Measurements from ENCODE around the gene EHD3. TPM values are rescaled to one million over a fixed set of nuclear protein-coding genes. Genes with fewer than 3 reads are reported as not detected.
"Not testable (repeated sequence)": the region's sequence is repeated elsewhere in the genome, so short reads cannot be mapped to it uniquely, and the experiment has no call there.

EHD3 gene
- total RNA-seq, 1 donor from 2014 or later, result 8.0 TPM

DNA sequence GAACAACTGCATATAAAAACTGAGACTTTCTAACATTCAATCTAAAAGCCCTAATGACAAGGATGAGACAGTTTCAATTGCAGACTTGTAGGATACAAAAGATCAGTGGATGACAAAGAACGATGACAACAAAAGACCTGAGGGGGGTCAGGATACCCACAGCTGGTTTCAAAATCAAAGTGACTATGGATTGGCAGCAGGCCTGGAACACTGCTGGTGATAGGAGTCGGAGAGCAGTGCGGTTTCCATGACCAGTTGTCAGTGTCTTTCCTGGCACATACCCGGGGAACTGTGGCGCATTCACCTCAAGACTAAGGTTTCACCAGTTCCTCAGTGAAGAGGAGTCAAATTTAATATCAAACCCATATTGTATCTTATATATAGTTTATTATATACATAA, 42.0 kb downstream of the EHD3 start:
- no peak overlapping the region for H3K4me3 Mint-ChIP-seq (ENCODE audit: unreplicated experiment)
- peaks cover 2% of the 10 kb centered on the region for H3K4me1 Mint-ChIP-seq (ENCODE audit: unreplicated experiment)
- H3K36me3 Mint-ChIP-seq (ENCODE audit: low read depth, unreplicated experiment), result no peaks in the 10 kb centered on the region
- TF ChIP-seq, protein P1, sequence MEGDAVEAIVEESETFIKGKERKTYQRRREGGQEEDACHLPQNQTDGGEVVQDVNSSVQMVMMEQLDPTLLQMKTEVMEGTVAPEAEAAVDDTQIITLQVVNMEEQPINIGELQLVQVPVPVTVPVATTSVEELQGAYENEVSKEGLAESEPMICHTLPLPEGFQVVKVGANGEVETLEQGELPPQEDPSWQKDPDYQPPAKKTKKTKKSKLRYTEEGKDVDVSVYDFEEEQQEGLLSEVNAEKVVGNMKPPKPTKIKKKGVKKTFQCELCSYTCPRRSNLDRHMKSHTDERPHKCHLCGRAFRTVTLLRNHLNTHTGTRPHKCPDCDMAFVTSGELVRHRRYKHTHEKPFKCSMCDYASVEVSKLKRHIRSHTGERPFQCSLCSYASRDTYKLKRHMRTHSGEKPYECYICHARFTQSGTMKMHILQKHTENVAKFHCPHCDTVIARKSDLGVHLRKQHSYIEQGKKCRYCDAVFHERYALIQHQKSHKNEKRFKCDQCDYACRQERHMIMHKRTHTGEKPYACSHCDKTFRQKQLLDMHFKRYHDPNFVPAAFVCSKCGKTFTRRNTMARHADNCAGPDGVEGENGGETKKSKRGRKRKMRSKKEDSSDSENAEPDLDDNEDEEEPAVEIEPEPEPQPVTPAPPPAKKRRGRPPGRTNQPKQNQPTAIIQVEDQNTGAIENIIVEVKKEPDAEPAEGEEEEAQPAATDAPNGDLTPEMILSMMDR (IDR thresholded peaks at IDR 0.05; ENCODE audit: unreplicated experiment), result no peak
- H3K27ac Mint-ChIP-seq (ENCODE audit: unreplicated experiment), result no peak overlapping the region
- no peak for DNase-seq (ENCODE audit: low spot score)
- no peaks in the 10 kb centered on the region for H3K9me3 Mint-ChIP-seq (ENCODE audit: unreplicated experiment)
- peaks cover 2% of the 10 kb centered on the region for H3K27me3 Mint-ChIP-seq (ENCODE audit: unreplicated experiment)

DNA sequence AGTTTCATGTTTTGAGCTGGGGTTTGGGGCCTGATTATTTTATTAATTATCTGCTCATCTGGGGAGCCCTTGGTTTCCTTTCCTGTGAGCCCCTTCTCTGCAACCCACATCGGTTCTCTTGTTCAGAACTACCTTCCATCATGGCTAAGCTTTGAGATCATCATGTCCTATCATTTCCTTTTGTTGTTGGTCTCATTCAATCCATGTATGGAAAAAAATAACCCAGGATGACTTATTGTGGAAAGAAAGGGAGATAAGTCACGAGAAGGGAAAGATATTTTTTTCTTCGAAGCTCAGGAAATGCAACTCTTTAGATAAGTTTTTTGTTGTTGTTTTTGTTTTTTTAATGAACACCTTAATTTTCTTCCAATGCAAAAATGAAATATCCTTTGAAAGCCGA, 43.7 kb downstream of the EHD3 start:
- Mint-ChIP-seq H3K36me3 (ENCODE audit: low read depth, unreplicated experiment) (no peaks in the 10 kb centered on the region), H3K4me1 (ENCODE audit: unreplicated experiment) (peaks cover 2% of the 10 kb centered on the region), H3K27ac (ENCODE audit: unreplicated experiment) (no peak overlapping the region), H3K4me3 (ENCODE audit: unreplicated experiment) (no peak overlapping the region), H3K27me3 (ENCODE audit: unreplicated experiment) (peaks cover 5% of the 10 kb centered on the region), H3K9me3 (ENCODE audit: unreplicated experiment) (no peaks in the 10 kb centered on the region)
- TF ChIP-seq, protein P1 (IDR thresholded peaks at IDR 0.05; ENCODE audit: unreplicated experiment), result no peak
- no peak for DNase-seq (ENCODE audit: low spot score)

DNA sequence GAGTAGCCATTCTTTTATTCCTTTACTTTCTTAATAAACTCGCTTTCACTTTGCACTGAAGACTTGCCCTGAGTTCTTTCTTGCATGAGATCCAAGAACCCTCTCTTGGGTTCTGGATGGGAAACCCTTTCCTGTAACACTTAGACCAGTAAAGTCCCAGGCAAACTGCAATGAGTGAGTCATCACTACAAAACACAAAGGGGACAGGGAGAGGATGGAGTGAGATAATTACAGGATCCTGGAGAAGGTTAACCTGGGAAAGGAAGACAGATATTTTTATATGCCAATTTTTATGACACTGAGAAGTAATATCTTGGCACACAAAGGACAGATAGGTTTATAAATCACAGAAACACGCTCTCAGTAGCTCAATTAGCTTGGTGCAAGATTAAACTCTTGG, 48.7 kb downstream of the EHD3 start:
- Mint-ChIP-seq H3K36me3 (ENCODE audit: low read depth, unreplicated experiment) (no peaks in the 10 kb centered on the region), H3K27me3 (ENCODE audit: unreplicated experiment) (peaks cover 7% of the 10 kb centered on the region), H3K4me1 (ENCODE audit: unreplicated experiment) (peaks cover 17% of the 10 kb centered on the region), H3K27ac (ENCODE audit: unreplicated experiment) (no peak overlapping the region), H3K4me3 (ENCODE audit: unreplicated experiment) (no peak overlapping the region), H3K9me3 (ENCODE audit: unreplicated experiment) (no peaks in the 10 kb centered on the region)
- TF ChIP-seq, protein P1 (IDR thresholded peaks at IDR 0.05; ENCODE audit: unreplicated experiment), result no peak
- no peak for DNase-seq (ENCODE audit: low spot score)

DNA sequence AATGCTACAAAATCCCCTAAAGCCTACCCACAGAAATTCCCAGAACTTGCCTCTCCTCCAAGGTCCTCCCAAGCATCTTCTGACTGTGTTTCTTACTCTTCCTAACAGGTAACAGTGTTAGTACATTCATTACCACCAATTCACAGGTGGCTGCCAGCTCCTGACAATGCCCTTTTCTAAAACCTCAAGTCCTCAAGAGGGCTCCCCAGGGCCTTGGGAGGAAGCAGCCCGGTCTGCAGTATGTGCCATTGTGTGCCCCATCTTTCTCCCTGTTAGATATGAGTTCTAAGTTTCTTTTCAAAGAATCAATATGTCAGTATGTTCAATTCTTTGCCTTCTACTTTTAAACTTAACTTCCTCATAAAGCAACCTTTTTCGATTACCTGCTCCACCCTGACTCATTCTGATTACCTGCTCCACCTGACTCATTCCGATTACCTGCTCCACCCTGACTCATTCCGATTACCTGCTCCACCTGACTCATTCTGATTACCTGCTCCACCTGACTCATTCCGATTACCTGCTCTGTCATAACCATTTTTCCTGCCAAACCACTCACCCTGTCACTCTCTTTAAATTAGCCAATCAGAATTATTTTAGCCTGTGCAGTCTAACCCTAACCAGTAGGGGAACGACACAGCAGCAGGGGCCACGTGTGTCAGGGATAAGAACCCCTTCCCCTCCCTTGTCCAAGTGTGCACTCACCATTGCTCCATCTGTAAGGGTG, 49.4 kb downstream of the EHD3 start:
- H3K36me3 Mint-ChIP-seq (ENCODE audit: low read depth, unreplicated experiment); H3K27me3 Mint-ChIP-seq (ENCODE audit: unreplicated experiment); H3K9me3 Mint-ChIP-seq (ENCODE audit: unreplicated experiment); DNase-seq (ENCODE audit: low spot score); H3K27ac Mint-ChIP-seq (ENCODE audit: unreplicated experiment); H3K4me3 Mint-ChIP-seq (ENCODE audit: unreplicated experiment): not testable (repeated sequence)
- H3K4me1 Mint-ChIP-seq (ENCODE audit: unreplicated experiment), result peaks cover 23% of the 10 kb centered on the region

DNA sequence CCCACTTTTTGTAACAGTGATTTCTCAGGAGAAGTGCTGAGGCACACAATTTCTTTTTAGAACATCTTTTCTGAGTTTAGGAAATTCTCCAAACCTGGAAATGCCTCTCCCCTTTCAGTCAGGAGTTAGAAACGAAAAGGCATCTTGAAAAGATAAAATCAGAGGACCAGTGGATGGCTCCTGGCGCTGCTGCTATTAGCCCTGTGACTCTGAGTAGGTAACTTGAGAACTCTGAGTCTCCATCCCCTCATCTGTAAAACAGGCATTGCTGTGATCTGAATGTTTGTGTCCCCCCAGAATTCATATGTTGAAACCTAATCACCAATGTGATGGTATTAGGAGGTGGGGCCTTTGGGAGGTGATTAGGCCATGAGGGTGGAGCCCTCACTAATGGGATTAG, 50.2 kb downstream of the EHD3 start:
- H3K36me3 Mint-ChIP-seq (ENCODE audit: low read depth, unreplicated experiment), result no peaks in the 10 kb centered on the region
- peaks cover 6% of the 10 kb centered on the region for H3K27me3 Mint-ChIP-seq (ENCODE audit: unreplicated experiment)
- no peak for DNase-seq (ENCODE audit: low spot score)
- H3K4me1 Mint-ChIP-seq (ENCODE audit: unreplicated experiment), result peaks cover 25% of the 10 kb centered on the region
- H3K4me3 Mint-ChIP-seq (ENCODE audit: unreplicated experiment), result no peak overlapping the region
- TF ChIP-seq, protein P1 (IDR thresholded peaks at IDR 0.05; ENCODE audit: unreplicated experiment), result no peak
- H3K27ac Mint-ChIP-seq (ENCODE audit: unreplicated experiment), result no peak overlapping the region
- no peaks in the 10 kb centered on the region for H3K9me3 Mint-ChIP-seq (ENCODE audit: unreplicated experiment)

All from endothelial cell (in vitro differentiated cells).